Measurements from ENCODE around the gene MARCO. TPM values are rescaled to one million over a fixed set of nuclear protein-coding genes. Genes with fewer than 3 reads are reported as not detected.

MARCO gene
- total and polyA plus RNA-seq, 10 of the 15 experiments (the other 5 are each of a cell fraction or from before 2014, with no cell fraction given) = 0.13 to 0.67 (median 0.32) TPM; not detected in 5

- ChIA-PET POLR2A (no interaction called here), CTCF (interaction anchor here (0.5 to 1.5 kb wide), 4 partner anchors 144 to 1522 kb away, joined by 3 to 4 read pairs (median 3); no protein-coding TSS in a partner anchor), SMC1A (ENCODE audit: uncharacterized antibody, unreplicated experiment) (interaction anchor here (1.1 kb wide), 1 partner anchor 239 kb away, joined by 3 read pairs; no protein-coding TSS in a partner anchor), RAD21 (ENCODE audit: unreplicated experiment) (interaction anchor here (1.0 to 1.8 kb wide), 3 partner anchors 19 to 449 kb away, joined by 3 to 4 read pairs (median 3); no protein-coding TSS in a partner anchor)
- intact Hi-C loops (cut with micrococcal nuclease; ENCODE audit: unreplicated experiment) (loop anchor here (5.0 kb wide), 1 partner anchor 280 kb away; no protein-coding TSS in a partner anchor), in situ Hi-C loops (cut with MboI) (no loop called here)
- ATAC-seq (no peak), DNase-seq (ENCODE audit: low read depth, low spot score) (no peak), FAIRE-seq (no peak)
- no peak overlapping the region for H3K4me2 ChIP-seq (ENCODE audit: control insufficient read depth, insufficient read depth)
- TF ChIP-seq ZNF384 (IDR thresholded peaks at IDR 0.05; ENCODE audit: borderline replicate concordance, low read depth, low read length) (no peak), BHLHE40 (IDR thresholded peaks at IDR 0.05; ENCODE audit: borderline replicate concordance in 1 of 2, low read depth in 2 of 2, low read length in 1 of 2) (no peak), POLR2AphosphoS2 (IDR thresholded peaks at IDR 0.05; ENCODE audit: low read depth, low read length) (no peak), IKZF1 (conservative IDR thresholded peaks at IDR 0.05) (no peak), NFYB (IDR thresholded peaks at IDR 0.05; ENCODE audit: insufficient read depth, low read depth, low read length) (no peak), IKZF2 (IDR thresholded peaks at IDR 0.05) (no peak), ZBED1 (IDR thresholded peaks at IDR 0.05; ENCODE audit: borderline replicate concordance) (no peak), CHD2 (IDR thresholded peaks at IDR 0.05; ENCODE audit: borderline replicate concordance, low read depth, low read length) (no peak), CBX5 (IDR thresholded peaks at IDR 0.05; ENCODE audit: low read depth) (no peak), SIX5 (IDR thresholded peaks at IDR 0.05; ENCODE audit: low read depth, low read length, severe bottlenecking) (no peak), STAT1 (conservative IDR thresholded peaks at IDR 0.05) (no peak), EGR1 (IDR thresholded peaks at IDR 0.05; ENCODE audit: borderline replicate concordance in 1 of 2, low read depth in 2 of 2, low read length in 2 of 2) (no peak), PML (IDR thresholded peaks at IDR 0.05; ENCODE audit: low read length) (no peak), POU2F2 (IDR thresholded peaks at IDR 0.05; ENCODE audit: borderline replicate concordance, low read depth, low read length) (no peak)
- H3K4me3 ChIP-seq = no peak overlapping the region
- H3K4me1 ChIP-seq (ENCODE audit: control insufficient read depth, insufficient read depth, low read length) = no peaks in the 10 kb centered on the region
- 47% methylated on average over 5 of the region's 5 CpGs for WGBS (ENCODE audit: insufficient coverage, insufficient replicate concordance, low lambda C conversion rate, missing lambda C conversion rate)
- no peaks in the 10 kb centered on the region for H4K20me1 ChIP-seq (ENCODE audit: control insufficient read depth, insufficient read depth)
- no peaks in the 10 kb centered on the region for H3K9me3 ChIP-seq (replicated peaks; ENCODE audit: control insufficient read depth, insufficient read depth, low read length)
- no peaks in the 10 kb centered on the region for H3K79me2 ChIP-seq (ENCODE audit: control insufficient read depth, insufficient read depth, low read length)
- BruUV-seq (replicated peaks) = no TSS peak
- H3K9ac ChIP-seq (ENCODE audit: control insufficient read depth, insufficient read depth, low read length) = no peak overlapping the region
- no peaks in the 10 kb centered on the region for H3K36me3 ChIP-seq (ENCODE audit: control insufficient read depth in 2 of 2, insufficient read depth in 2 of 2, low read length in 1 of 2)
- H3K27ac ChIP-seq (ENCODE audit: control insufficient read depth, insufficient read depth) = no peak overlapping the region
- H2AFZ ChIP-seq (ENCODE audit: control insufficient read depth, low read depth, low read length) = no peak overlapping the region
- no peaks in the 10 kb centered on the region; a peak in 2 of 4 replicates for H3K27me3 ChIP-seq (replicated peaks in 1 of 2; ENCODE audit: control insufficient read depth in 2 of 2, insufficient read depth in 2 of 2, low read length in 1 of 2)
Measured at GRCh38 chr2:119026890-119027289, 84.9 kb downstream of the MARCO start.
